Adrenal gland (tissue), 12 donors: ENCODE measurements around the gene TCF4. TPM values are rescaled to one million over a fixed set of nuclear protein-coding genes. Genes with fewer than 3 reads are reported as not detected.

Experiments
- DNase-seq, 7 donors: peaks; one replicate each; pipeline ENCODE4 v3.0.0-alpha.2; 2019 to 2020
- H3K27ac ChIP-seq, 5 donors: fragments of 200-600 bp; sonication (generic) in 4 of 5; 1 replicate in 3 of 5; 2 replicates in 2 of 5; pipeline versions ENCODE4 v1.5.1 to v1.8.0; 2016 to 2020; ENCODE audit warnings: mild to moderate bottlenecking in 1 of 5
- H3K27me3 ChIP-seq: fragments of 200-600 bp; 2 replicates; pipeline ENCODE4 v1.8.0; 2021
- H3K36me3 ChIP-seq, 2 donors: fragments of 200-600 bp; replicated peaks in 1 of 2; 1 replicate in 1 of 2; 2 replicates in 1 of 2; pipeline versions ENCODE4 v1.5.1 to v1.8.0; 2018 to 2022
- H3K4me1 ChIP-seq, 2 donors: fragments of 200-600 bp; replicated peaks in 1 of 2; 1 replicate in 1 of 2; 2 replicates in 1 of 2; pipeline versions ENCODE4 v1.5.1 to v1.8.0; 2018 to 2021
- H3K4me3 ChIP-seq, 4 donors: fragments of 200-600 bp; sonication (generic) in 3 of 4; one replicate each; pipeline ENCODE4 v1.5.1; 2016 to 2018
- H3K9me3 ChIP-seq, 3 donors: fragments of 200-600 bp; sonication (generic) in 1 of 3; replicated peaks in 1 of 3; 1 replicate in 2 of 3; 2 replicates in 1 of 3; pipeline versions ENCODE4 v1.5.1 to v1.8.0; 2016 to 2021
- CTCF ChIP-seq, 6 experiments: fragments of 450-650 bp in 4 of 6; fragments of 200-600 bp in 2 of 6; sonication (generic) in 1 of 6; IDR thresholded peaks; 1 replicate in 5 of 6; 2 replicates in 1 of 6; pipeline versions ENCODE4 v1.5.1 to v1.8.0; 2016 to 2021; ENCODE audit warnings: antibody characterized with exemption in 6 of 6, mild to moderate bottlenecking in 2 of 6, moderate library complexity in 1 of 6
- POLR2A ChIP-seq, 2 donors: fragments of 450-650 bp; IDR thresholded peaks; one replicate each; pipeline ENCODE4 v1.6.1; 2017; ENCODE audit warnings: antibody characterized with exemption in 2 of 2, mild to moderate bottlenecking in 2 of 2, moderate library complexity in 1 of 2
- whole genome bisulfite sequencing, 4 donors: extraction: QIAGEN DNeasy Blood & Tissue Kit in 2 of 4; methylation state at CpG; one replicate each; pipeline versions ENCODE4 v1.1.5 to v1.1.7; 2013 to 2017; 5-methylcytosine and 5-hydroxymethylcytosine counted together
- intact Hi-C, 2 donors: fragments of 100-400 bp; cut with DNase I; formaldehyde crosslinking; loops; one replicate each; pipeline versions ENCODE4 v1.14.1 to v1.15.0; 2022 to 2023
- polyA plus RNA-seq, 3 donors: library from polyadenylated mRNA; stranded (reverse); fragments of 200-250 nt in 2 of 3; fragments of 350-450 nt in 1 of 3; fragmentation: Illumina TruSeq in 1 of 3; extraction: RNeasy Lipid Tissue Mini Kit (QIAGEN cat#74804) in 1 of 3; gene quantifications; one replicate each; pipeline ENCODE4 v1.2.3, GENCODE V29; 2013 to 2014
- total RNA-seq, 9 donors: library from RNA; depleted of rRNA in 4 of 9; stranded (reverse); fragments of >200 nt in 4 of 9; fragments of 120-200 nt in 1 of 9; fragmentation: NEBNext Ultra II Directional in 1 of 9; extraction: Animal tissue kit (Norgen Biotek cat#: 25700) in 1 of 9; gene quantifications; one replicate each; pipeline versions ENCODE4 v1.1.0 to v1.2.4, GENCODE V29; 2013 to 2023
- donor health status: healthy with polysubstance abuse.
- donor health status: Bipolar disorder and iron deficiency.
- donor health status: DM: yes; HTN: yes; CAD: no.
- donor health status: DM: no; HTN: no; CAD: no.
- donor health status: DM: no; HTN: no; CAD: no.
- donor health status: DM: yes; HTN: yes; CAD: no.

TCF4 gene
- total and polyA plus RNA-seq, 12 donors: 21.9 to 196 (median 112) TPM

DNA sequence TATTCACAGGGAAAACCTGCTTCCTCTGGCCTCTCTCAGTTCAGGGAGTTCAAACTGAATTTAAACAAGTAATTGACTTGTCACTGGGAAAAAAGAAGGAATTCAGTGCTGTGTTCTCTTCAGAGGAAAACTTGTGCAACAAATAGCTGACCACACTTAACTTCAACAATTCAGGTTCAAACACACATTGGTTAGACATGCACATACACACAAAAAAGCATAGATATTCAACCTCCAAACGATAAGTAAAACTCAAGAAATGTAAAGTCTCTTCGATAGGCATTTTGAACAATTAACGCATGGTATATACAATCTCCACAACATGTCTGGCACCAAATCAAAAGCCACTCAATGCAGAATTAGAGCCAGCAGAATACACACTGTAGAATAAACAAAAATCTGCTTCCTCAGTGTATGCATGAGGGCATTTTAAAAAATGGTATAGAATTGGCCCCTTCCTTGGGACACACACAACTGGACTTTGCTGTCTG lies 269.0 kb downstream of the TCF4 start:
- intact Hi-C loops: loop anchor here in 1 of 2 donors (10.0 kb wide), 1 partner anchor 54 kb away; no protein-coding TSS in a partner anchor
- no peak for DNase-seq
- Histone ChIP-seq H3K27me3 (no peaks in the 10 kb centered on the region), H3K36me3 (no peaks in the 10 kb centered on the region), H3K4me1 (peaks cover 39 to 68% of the 10 kb centered on the region in 2 donors), H3K9me3 (no peaks in the 10 kb centered on the region), H3K27ac (peak overlapping the region; percentile 88 to 98 (median 95)), H3K4me3 (peak overlapping the region in 2 of 4 donors; percentile 2 to 75)
- WGBS, 4 donors: 18 to 26% (median 21%) methylated on average over 3 of the region's 3 CpGs
- TF ChIP-seq CTCF (IDR thresholded peaks at IDR 0.05): no peak
- TF ChIP-seq POLR2A (IDR thresholded peaks at IDR 0.05): no peak

- peak overlapping the region in 4 of 5 donors; percentile 93 to 98 (median 96) for H3K27ac ChIP-seq
- H3K27me3 ChIP-seq: no peaks in the 10 kb centered on the region
- 32 to 35% (median 33%) methylated on average over 6 of the region's 6 CpGs for WGBS, 4 donors
- H3K4me3 ChIP-seq: peak overlapping the region in 2 of 4 donors; percentile 3 to 75
- intact Hi-C loops: loop anchor here in 1 of 2 donors (10.0 kb wide), 1 partner anchor 53 kb away; no protein-coding TSS in a partner anchor
- H3K4me1 ChIP-seq: peaks cover 29 to 68% of the 10 kb centered on the region in 2 donors
- TF ChIP-seq CTCF (IDR thresholded peaks at IDR 0.05): no peak
- no peak for TF ChIP-seq POLR2A (IDR thresholded peaks at IDR 0.05)
- no peaks in the 10 kb centered on the region for H3K36me3 ChIP-seq
- DNase-seq: no peak
- H3K9me3 ChIP-seq: no peaks in the 10 kb centered on the region
These were observed 270.1 kb downstream of the TCF4 start for GRCh38 chr18:55317864-55318263.

DNA sequence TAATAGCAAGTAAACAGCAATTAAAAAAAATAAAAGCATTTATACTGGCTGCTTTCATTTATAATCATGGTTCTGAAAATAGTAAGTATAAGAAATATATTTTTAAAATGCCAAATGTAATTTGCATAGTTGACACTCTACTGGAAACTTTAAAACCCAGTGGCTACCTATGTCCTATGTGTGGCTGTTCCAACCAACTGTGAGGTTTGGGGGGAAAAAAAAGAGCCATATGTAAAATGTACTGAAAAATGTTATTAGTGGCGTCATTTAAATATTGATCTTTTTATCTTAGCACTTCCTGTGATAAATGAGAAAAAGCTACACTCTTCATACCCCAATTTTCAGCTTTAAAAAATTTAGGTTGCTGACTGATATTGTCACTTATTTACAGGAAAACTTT lies 270.7 kb downstream of the TCF4 start:
- TF ChIP-seq CTCF (IDR thresholded peaks at IDR 0.05) (no peak), POLR2A (IDR thresholded peaks at IDR 0.05) (no peak)
- H3K9me3 ChIP-seq: no peaks in the 10 kb centered on the region
- intact Hi-C loops: loop anchor here in 1 of 2 donors (10.0 kb wide), 1 partner anchor 53 kb away; no protein-coding TSS in a partner anchor
- no peak for DNase-seq
- no peaks in the 10 kb centered on the region for H3K27me3 ChIP-seq
- 41 to 59% (median 54%) methylated on average over 1 of the region's 1 CpG for WGBS, 4 donors
- H3K4me3 ChIP-seq: peak overlapping the region in 1 of 4 donors; percentile 75
- H3K4me1 ChIP-seq: peaks cover 25 to 70% of the 10 kb centered on the region in 2 donors
- peak overlapping the region; percentile 44 to 98 (median 95) for H3K27ac ChIP-seq
- H3K36me3 ChIP-seq: no peaks in the 10 kb centered on the region

DNA sequence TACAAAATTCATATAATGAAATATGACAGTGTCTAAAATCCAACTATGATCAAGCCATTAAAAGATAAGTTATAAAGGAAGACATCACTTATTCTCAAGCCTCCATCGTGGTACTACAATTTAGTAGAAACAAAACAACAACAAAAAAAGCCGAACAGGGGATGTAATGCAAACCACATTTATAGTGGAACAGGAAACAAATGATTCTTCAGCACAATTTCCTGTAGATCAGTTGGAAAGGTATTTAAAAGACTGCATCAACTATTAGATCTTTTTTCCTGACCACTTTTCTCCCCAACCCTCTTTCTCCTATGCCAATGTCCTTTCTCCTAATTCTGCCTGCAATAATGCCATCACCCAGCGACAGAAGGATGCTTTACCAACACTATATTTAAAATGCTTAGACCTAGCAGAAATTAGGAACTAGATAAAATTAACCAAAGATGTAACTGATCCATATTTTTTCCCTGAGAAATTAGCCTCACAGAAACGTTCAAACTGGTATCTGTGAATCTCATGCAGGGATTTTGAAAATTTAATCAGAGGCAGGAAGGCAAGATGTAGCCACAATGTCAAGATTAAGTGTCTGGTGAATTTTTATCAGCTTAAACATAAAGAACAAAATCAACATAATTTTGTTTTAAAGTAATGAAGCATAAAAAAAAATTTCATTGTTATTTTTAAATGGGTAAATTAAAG lies 271.4 kb downstream of the TCF4 start:
- intact Hi-C loops: loop anchor here in 1 of 2 donors (10.0 kb wide), 1 partner anchor 52 kb away; no protein-coding TSS in a partner anchor
- peaks cover 25 to 76% of the 10 kb centered on the region in 2 donors for H3K4me1 ChIP-seq
- peak overlapping the region in 1 of 4 donors; percentile 75 for H3K4me3 ChIP-seq
- no peaks in the 10 kb centered on the region for H3K9me3 ChIP-seq
- 35 to 40% (median 38%) methylated on average over 4 of the region's 4 CpGs for WGBS, 4 donors
- no peaks in the 10 kb centered on the region for H3K36me3 ChIP-seq
- DNase-seq: no peak
- TF ChIP-seq CTCF (IDR thresholded peaks at IDR 0.05) (no peak), POLR2A (IDR thresholded peaks at IDR 0.05) (no peak)
- H3K27me3 ChIP-seq: no peaks in the 10 kb centered on the region
- H3K27ac ChIP-seq: peak overlapping the region in 2 of 5 donors; percentile 17 to 97
